Measurements from ENCODE around the gene SLIT1. TPM values are rescaled to one million over a fixed set of nuclear protein-coding genes. Genes with fewer than 3 reads are reported as not detected.

SLIT1 gene
- total RNA-seq, 1 donor from 2014 or later, result under 0.01 TPM

GRCh38 chr10:97011397-97011796 lies 174.4 kb downstream of the SLIT1 start:
- H3K27me3 ChIP-seq (ENCODE audit: control insufficient read depth, insufficient read depth, low read length), result peaks cover 1% of the 10 kb centered on the region
- H3K36me3 ChIP-seq (ENCODE audit: control insufficient read depth, insufficient read depth, low read length), result no peaks in the 10 kb centered on the region
- FAIRE-seq, result no peak
- DNase-seq (ENCODE audit: low read depth), result no peak
- no peak overlapping the region for H3K4me3 ChIP-seq (ENCODE audit: low read depth, low read length)
- TF ChIP-seq CTCF (IDR thresholded peaks at IDR 0.05; ENCODE audit: insufficient read depth, low read length, severe bottlenecking), result no peak

DNA sequence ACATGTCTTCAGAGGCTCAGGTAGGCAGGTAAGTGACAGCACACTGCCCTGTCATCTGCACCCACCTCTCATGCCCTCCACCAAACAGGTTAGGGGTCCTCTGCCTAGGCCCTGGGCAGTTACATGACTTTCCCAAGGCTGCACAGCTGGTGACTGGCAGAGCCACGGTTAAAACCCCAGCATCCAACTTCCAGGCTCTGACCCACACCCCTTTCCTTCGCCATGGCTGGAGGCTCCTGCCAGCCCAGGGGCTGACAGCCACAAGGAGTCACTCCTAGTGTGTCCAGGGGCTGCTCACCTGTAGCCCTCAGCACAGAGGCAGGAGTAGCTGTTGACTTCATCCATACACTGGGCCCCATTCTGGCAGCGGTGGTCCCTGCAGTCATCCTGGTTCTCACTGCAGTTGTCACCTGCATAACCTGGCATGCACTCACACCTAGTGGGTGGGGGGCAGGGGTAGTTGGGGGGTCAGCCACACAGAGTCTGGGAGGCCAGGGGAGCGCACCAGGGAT lies 175.0 kb downstream of the SLIT1 start:
- Histone ChIP-seq H3K27me3 (ENCODE audit: control insufficient read depth, insufficient read depth, low read length) (peaks cover 1% of the 10 kb centered on the region), H3K36me3 (ENCODE audit: control insufficient read depth, insufficient read depth, low read length) (no peaks in the 10 kb centered on the region), H3K4me3 (ENCODE audit: low read depth, low read length) (no peak overlapping the region)
- FAIRE-seq (no peak), DNase-seq (ENCODE audit: low read depth) (no peak)
- TF ChIP-seq CTCF (IDR thresholded peaks at IDR 0.05; ENCODE audit: insufficient read depth, low read length, severe bottlenecking), result no peak

GRCh38 chr10:97007417-97007816 lies 178.3 kb downstream of the SLIT1 start:
- no peak overlapping the region for H3K4me3 ChIP-seq (ENCODE audit: low read depth, low read length)
- DNase-seq (ENCODE audit: low read depth), result no peak
- peaks cover 1% of the 10 kb centered on the region for H3K27me3 ChIP-seq (ENCODE audit: control insufficient read depth, insufficient read depth, low read length)
- H3K36me3 ChIP-seq (ENCODE audit: control insufficient read depth, insufficient read depth, low read length), result no peaks in the 10 kb centered on the region
- no peak for FAIRE-seq
- no peak for TF ChIP-seq CTCF (IDR thresholded peaks at IDR 0.05; ENCODE audit: insufficient read depth, low read length, severe bottlenecking)

DNA sequence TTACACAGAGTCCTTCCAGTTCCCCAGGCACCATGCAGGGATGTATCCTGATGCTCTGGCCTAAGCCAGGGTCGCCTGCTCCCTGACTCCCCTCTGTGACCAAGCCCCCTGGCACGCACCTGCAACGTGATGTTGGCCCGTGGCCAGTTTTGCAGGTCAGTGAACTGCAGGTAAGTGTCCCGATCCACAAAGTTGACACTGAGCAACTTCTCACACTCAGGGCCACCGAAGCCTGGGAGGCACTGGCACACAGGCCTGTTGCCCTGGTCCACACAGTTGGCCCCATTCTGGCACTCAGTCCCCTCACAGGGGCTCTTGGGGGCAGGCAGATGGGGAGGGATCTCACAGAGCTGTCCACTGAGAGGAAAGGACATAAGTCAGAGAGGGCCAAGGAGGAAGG lies 179.4 kb downstream of the SLIT1 start:
- Histone ChIP-seq H3K36me3 (ENCODE audit: control insufficient read depth, insufficient read depth, low read length) (no peaks in the 10 kb centered on the region), H3K4me3 (ENCODE audit: low read depth, low read length) (no peak overlapping the region), H3K27me3 (ENCODE audit: control insufficient read depth, insufficient read depth, low read length) (peaks cover 1% of the 10 kb centered on the region)
- FAIRE-seq, result no peak
- TF ChIP-seq CTCF (IDR thresholded peaks at IDR 0.05; ENCODE audit: insufficient read depth, low read length, severe bottlenecking), result no peak
- DNase-seq (ENCODE audit: low read depth), result no peak

- FAIRE-seq, result no peak
- Histone ChIP-seq H3K36me3 (ENCODE audit: control insufficient read depth, insufficient read depth, low read length) (no peaks in the 10 kb centered on the region), H3K4me3 (ENCODE audit: low read depth, low read length) (no peak overlapping the region), H3K27me3 (ENCODE audit: control insufficient read depth, insufficient read depth, low read length) (no peaks in the 10 kb centered on the region)
- no peak for DNase-seq (ENCODE audit: low read depth)
- TF ChIP-seq CTCF (IDR thresholded peaks at IDR 0.05; ENCODE audit: insufficient read depth, low read length, severe bottlenecking), result no peak
Observed at GRCh38 chr10:97005349-97005748, 180.4 kb downstream of the SLIT1 start.

- no peak for TF ChIP-seq CTCF (IDR thresholded peaks at IDR 0.05; ENCODE audit: insufficient read depth, low read length, severe bottlenecking)
- no peak for FAIRE-seq
- H3K4me3 ChIP-seq (ENCODE audit: low read depth, low read length), result no peak overlapping the region
Observed at GRCh38 chr10:97004591-97004990, 181.2 kb downstream of the SLIT1 start.

More at GRCh38 chr10:97004591-97004990, 181.2 kb downstream of the SLIT1 start:
- Histone ChIP-seq H3K27me3 (ENCODE audit: control insufficient read depth, insufficient read depth, low read length) (no peaks in the 10 kb centered on the region), H3K36me3 (ENCODE audit: control insufficient read depth, insufficient read depth, low read length) (no peaks in the 10 kb centered on the region)
- no peak for DNase-seq (ENCODE audit: low read depth)
